HUDEP-2 (cell line): ENCODE measurements around the gene KLK10.

Source experiments
- DNase-seq, 76 experiments: peaks; one replicate each; lab custom pipeline; 2025; ENCODE audit not compliant: unreplicated experiment in 76 of 76; lab: John Stamatoyannopoulos, UW

Gene KLK10, protein sequence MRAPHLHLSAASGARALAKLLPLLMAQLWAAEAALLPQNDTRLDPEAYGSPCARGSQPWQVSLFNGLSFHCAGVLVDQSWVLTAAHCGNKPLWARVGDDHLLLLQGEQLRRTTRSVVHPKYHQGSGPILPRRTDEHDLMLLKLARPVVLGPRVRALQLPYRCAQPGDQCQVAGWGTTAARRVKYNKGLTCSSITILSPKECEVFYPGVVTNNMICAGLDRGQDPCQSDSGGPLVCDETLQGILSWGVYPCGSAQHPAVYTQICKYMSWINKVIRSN

DNA sequence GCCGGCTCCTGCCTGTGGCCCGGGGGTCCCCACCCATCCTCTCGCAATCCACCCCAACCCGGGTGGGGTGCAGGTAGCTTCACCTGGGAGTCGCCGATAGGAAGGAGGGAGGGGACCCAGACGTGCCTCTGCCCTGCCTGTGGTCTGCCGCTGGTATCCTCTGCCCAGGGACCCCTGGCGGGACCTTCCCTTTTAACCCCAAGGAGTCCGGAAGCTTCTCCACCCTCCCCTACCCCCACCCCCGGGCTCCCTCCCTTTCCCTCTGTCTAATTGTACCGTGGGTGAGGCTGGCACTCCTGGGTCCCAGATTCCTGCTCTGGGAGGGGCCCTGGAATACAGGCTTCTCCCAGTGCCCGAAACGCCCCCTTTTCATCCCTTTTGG, at the start of gene KLK10:
KLK10 (minus strand) TSS at position 166 of the 382 bp plus-strand sequence. CDS start 579 bp downstream, outside the sequence.
- no peak for DNase-seq

DNA sequence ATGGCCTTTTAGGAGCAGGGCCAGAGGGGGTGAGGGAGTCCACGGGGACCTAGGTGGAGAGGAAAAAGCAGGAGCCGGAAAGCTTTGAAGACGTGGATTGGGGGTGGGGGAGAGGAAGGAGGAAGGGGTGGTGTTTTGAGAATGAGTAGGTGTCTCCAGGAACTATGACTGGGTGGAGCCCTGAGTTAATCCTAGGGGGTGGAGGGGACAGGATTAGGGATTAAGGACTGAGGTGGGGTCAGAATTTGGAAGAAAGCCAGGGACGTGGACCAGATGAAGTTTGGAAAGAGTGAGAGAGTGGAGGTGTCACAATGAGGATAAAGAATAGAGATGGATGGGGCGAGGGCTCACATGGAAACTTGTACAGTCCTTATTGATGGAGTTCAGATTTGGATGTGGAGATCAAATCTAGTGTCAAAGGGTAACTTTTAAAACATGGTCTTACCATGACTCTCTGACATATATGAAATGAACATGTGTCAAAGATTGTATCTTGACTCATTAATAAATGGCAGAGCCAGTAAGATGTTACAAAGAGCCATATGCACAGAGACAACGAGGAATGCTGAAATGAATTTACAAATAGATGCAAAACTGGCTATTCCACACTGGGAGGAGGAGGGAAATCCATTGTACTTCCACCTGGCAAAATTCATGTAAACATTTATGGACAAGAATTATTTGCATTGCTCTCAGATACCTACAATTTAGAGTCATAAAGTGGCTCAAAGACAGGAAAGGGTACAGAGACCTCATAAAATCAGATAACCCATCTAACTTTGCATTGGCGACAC, 47.1 kb upstream of the KLK10 start:
- no peak for DNase-seq

DNA sequence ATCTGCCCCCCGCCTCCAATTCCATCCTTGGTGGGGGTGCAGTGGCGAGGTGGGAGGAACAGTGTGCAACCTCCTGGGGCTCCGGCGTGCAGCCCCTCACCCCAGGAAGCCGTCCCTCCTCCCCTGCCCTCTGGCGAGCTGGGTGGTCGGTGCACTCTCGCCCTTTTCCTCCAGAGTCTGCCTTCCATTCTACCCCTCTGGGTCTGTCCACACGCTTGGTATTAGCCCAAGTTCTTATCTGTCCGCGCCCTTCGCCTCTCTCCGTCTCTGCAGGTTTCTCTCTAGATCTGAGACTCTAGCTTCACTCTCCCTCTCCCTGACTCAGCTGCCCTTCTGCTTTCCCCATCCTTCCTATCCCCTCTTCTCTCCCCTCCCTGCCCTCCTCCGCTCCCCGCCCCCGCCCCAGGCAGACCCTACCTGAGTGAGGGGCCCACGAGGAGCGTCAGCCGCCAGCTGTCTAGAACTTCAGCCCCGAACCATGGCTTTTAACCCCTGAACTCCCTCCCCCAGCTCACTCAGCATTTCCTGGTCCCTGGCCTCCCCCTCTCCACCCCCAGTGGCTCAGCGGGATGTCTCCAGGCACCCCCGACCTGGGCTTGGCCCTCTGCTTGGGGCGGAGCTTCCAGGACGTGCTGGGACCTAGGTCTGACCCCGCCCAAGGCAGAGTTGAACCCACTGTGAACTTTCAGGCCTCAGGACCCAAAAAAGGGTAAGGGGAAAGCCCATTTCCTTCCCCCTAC, 45.9 kb upstream of the KLK10 start:
- DNase-seq: no peak

DNA sequence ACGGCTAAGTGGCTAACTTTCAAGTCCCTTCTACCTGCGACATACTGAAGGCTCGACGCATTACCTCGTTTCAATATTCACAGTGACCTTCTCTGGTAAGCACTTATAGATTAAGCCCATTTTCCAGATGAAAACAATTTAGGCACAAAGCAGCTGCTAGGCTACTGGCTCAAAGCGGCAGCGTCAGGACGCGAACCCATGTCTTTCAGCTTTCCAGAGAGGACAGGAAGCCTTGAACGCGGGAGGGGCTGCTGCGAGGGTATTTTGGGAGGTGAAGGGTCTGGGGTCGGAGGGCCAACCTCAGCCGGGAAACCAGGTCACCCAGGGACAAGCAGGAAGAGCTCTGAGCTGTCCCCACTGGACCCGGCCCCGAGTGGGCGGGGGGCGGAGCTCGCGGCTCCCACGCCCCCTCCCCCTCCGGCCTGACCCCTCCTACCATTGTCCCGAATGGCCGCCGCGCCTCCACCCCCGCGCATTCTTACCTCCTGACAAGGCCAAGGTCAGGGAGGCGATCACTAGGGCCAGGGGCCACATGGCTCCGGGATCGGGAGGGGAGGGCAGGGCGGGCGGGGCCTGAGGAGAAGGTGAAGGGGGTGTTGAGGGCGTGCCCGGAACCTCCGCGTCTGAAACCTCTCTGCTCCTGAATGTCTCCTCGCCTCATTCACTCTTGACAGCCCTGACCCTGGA, 45.2 kb upstream of the KLK10 start, which contains the start of gene KLK13:
KLK13 (minus strand) TSS at position 559 of the 687 bp plus-strand sequence; CDS start at position 534, 25 bp downstream.
- peak in 2 of 76 experiments; percentile 16 to 24 for DNase-seq

DNA sequence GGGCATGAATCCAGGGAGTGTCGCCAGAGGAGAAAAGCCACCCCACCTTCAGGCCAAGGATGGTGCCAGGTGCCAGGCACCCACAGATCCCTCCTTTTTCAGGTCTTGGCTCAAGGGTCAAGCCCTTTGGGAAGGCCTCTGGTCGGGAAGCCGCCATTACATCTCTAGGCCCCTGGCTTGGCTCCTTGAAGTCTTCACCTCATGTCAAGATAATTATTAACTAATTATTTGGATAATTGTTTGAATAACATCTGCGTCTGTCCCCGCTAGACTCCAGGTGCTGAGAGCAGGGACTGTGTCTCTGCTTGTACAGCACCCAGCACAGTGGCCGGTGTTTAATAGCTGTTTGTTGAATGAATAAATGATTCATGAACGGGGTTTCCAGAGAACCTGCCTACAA, 44.2 kb upstream of the KLK10 start:
- DNase-seq: no peak

DNA sequence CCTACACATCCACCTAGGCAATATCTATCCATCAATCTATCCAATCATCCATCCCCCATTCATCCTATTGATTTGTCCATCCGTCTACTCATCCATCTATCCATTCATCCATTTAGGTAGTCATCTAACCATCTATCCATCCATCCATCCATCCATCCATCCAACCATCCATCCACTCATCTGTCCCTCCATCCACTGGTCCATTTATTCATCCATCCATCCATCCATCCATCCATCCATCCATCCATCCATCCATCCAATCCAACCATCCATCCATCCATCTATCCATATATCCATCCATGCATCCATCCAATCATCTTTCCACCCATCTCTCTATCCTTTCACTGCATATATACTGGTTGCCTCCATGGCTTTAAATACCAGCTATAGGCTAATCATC, 41.5 kb upstream of the KLK10 start:
- no peak for DNase-seq

DNA sequence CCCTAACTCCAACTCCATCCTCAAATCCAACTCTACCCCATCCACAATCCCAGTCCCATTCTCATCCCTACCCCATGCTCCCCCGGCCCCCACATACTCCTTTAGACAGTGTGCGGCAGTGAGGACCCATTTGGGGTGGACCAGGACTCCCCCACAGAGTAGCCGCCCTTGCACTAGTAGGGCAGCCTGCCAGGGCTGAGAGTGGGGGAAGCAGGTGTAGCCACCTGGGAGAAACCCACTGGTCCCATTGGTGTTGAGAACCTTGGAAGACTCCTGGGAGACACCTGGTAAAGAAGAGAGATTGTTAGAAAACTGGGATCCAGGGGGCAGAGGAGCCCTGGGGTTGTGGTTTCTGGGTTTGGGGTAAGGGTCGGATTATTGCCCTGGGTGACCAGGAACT, 40.8 kb upstream of the KLK10 start:
- no peak for DNase-seq

DNA sequence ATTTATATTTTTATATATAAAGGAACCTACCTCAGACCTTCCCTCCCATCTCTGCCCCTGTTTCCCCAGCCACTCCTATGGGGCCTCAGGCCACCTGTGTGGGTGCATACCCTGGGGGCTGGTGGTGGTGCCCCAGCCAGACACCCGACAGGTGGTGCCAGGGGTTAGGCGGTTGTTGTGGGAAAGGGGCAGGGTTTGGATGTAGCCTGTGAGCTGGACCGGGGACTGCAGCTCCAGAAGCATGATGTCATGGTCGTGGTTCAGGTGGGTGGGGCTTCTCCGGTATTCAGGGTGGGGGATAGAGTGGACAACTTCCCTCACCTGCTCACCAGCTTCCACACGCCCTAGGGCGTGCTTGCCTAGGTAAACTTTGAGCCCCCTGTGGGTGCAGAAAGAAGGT, 40.2 kb upstream of the KLK10 start:
- DNase-seq: no peak

DNA sequence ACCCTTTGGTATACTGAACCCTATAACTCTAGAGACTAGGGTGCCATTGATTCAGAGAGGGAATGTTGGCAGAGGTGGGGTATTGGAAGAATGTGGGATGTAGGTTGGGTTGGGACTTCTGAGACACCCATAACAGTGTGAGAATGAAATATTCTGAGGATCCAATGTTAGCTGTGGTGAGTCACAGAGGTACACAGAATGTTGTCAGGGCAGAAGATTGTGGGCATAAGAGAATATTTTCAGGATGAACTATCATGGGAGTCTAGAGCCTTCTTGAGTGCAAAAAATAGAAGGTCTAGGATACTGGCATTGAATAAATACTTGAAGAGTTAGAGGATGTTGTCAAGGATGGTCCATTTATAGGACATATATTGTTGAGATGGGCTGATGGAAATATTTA, 36.4 kb upstream of the KLK10 start:
- no peak for DNase-seq

DNA sequence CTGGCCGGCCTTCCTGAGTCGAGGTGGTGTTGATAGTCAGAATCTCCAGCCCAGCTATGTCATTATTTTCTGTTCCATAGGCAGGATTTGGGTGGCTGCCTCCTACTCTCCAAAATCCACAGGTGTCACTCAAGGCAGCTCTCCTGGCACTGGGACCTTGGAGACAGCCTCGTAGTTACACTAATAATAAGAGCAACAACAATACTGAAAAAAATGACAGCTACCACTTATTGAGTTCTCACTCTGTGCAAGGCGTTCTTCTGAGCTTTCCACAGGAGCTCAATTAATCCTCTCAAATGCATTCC, 27.5 kb upstream of the KLK10 start:
- DNase-seq: no peak

DNA sequence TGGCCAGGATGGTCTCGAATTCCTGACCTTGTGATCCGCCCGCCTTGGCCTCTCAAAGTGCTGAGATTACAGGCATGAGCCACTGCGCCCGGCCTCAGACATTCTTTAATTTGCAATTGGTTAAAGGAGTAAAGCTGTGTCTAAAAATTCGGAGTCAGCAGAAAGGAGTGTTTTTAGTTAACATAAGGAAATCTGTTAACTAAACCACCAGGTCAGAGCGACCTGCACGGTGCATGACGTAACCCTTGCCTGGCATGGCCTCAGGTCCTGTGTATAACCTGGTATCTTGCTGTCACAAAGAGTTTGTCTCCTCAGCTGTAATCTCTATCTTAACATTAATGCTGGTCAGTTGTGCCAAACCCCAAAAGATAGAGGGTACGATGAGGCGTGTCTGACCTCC, 24.8 kb upstream of the KLK10 start:
- no peak for DNase-seq

DNA sequence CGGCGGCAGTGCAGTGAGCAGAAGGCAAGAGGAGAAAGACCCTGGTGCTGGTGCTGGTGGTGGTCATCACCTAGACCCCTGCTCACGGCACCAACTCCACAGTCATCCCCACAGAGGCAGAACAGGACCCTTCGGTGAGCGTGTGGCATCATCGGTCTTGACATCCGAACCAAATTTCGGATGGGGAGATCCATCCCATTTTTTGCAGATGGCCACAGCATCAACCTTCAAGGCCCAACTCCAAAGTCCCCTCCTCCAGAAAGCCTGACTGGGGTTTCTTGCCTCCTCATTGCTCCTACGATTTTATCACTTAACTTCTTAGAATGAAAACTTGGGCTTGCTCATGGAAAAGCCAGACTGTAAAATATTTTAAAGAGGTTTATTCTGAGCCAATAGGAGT, 24.0 kb upstream of the KLK10 start:
- no peak for DNase-seq

DNA sequence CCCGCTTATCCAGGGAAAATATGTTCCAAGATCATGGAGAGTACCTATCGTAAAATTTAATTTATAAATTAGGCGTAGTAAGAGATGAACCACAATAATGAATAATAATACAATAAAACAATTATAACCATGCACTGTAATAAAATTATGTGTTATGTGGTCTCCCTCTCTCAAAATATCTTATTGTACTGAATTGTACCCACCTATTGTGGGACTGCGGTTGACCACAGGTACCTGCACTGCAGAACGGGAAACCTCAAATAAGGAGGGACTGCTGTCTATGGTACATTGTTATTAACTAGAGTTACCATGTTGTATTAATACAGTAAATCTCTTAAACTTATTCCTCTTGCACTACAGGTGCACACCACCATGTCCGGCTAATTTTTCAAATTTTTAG, 20.6 kb upstream of the KLK10 start:
- no peak for DNase-seq

DNA sequence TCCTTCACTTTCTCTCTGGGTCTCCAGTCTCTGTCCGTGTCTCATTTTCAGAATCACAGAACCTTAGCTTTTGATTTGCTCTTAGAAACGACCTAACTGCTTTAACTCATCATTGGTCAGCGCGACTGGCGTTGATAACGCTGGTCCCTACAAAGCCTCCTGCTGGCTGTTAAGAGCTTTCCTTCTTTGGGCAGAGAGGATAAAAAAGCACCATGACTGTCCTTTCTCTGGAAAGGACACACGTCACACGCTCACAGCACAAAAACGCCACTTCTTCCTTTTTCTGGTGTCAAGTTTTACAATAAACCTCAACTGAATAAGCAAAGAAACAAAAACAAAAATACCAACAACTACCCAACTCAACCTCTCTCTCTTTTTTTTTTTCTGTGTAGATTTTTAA, 17.0 kb upstream of the KLK10 start:
- DNase-seq: no peak

DNA sequence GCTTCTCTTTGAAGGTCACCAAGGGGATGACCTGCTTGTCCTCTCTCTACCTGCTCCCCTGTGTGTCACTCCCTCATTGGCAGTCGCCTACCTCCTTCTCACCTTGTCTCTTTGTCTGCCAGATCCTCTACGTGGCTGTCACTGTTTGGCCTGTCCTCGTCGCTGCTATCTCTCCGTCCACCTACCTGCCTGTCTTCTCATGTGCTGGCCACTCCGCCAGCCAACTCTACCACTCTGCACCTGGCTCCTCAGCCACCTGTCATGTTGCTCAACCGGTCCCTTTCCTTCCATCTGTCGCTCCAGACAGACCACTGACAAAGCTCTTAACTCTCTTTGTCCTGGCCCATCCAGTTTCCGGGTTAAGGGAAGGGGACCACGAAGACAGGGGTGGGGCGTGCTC, 15.2 kb upstream of the KLK10 start, which contains the start of gene KLK12:
KLK12 (minus strand) TSS at position 299 of the 400 bp plus-strand sequence. CDS start 381 bp downstream, outside the sequence.
- DNase-seq: no peak

DNA sequence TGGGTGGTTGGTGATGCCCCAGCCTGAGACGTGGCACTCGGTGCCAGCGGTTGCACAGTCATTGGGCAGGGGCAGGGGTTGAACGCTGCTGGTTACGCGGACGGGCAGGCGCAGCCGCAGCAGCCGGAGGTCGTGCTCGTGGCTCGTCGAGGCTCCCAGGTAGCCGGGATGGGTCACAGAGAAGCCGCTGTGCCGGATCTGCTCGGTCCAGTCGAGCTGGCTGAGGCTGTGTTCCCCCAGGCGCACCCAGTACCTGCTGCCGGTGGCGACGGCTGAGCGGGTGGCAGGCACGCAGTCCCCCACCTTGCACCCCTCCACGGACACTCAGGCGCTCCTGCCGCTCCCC, 12.3 kb upstream of the KLK10 start:
- DNase-seq: no peak

DNA sequence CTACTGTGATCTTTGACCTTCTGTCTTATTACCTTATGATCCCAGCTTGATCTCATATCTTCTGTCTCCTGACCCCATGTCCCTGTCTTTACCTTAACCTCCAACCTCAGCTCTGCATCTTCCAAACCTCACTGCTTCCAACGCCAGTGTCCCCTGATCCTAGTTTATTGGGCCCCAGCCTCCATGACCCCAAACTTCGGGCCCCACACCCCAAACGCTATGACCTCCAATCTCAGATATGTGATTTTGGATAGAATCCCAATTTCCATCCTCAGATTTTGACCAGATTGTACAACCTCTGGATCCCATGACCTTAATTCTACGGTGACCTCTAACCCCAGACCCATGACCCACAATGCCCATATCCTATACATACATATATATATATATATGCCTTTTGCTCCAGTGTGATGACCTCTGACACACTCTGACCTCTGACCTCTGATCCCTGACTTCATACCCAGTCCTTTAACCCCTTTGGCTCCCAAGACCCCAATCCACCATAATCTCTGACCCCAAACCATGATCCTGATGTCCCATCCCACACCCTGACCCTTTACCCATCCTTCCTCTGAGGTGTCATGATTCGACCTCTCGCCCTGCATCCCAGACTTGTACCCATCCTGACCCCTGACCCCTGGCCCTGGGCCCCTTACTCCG, 11.8 kb upstream of the KLK10 start:
- DNase-seq: no peak

DNA sequence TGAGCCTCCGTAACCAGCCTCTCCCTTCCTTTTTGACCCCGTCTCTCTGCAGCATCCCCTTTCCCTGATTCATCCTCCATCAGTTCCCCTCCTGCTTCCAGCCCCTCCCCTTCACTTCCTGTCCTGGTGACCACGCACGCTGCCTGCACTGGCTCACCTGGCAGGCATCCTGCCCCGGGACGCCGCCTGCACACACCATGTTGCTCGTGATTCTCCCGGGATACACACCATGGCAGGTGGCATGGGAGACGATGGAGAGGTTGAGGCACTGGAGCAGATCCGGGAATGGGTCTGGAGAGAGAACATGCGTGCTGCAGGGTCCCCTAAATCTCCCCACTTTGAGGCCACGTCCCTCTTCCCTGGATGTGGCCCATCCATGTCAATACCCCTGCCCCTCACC, 11.1 kb upstream of the KLK10 start:
- DNase-seq: no peak

DNA sequence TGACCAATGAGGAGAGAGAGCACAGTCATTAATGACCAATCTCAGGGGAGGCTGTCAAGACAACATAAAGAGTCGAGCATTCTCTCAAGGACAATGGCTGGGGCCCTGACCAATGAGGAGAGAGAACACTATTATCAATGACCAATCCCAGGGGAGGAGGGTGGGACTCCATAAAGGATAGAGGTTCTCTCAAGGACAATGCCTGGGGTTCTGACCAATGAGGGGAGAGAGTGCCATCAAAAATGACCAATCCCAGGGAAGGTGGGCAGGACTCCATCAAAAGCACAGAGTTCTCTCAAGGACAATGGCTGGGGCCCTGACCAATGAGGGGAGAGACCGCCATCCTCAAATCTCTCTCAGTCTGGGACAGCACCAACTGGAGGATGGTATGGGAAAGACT, 10.2 kb upstream of the KLK10 start:
- DNase-seq: no peak

DNA sequence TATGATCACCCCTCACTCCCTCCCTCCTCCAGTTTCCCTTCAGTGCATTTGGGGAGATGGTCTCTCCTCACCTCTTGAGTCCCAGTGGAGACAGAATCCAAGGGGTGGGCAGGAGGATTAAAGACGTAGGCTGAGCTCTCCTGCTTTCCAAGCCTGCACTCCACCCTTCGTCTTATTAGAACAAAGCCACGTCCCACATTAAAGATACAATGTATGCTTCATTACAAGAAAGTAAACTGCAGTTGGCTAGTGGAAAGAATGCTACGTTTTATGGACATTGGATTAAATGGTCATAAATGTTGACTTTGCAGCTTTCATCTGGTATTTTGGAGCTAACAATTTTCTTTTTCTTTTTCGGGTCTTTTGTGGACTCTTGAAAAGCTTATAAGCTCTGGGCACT, 8.4 kb upstream of the KLK10 start:
- DNase-seq: no peak
